Activated CD4-positive, alpha-beta memory T cell treated with anti-CD3 and anti-CD28 coated beads, Interleukin-2, amount 10 ng/mL, durations not matched to agents 7 days and 5 days (primary cell): Measurements from ENCODE around the gene PRKCSH. TPM values are rescaled to one million over a fixed set of nuclear protein-coding genes. Genes with fewer than 3 reads are reported as not detected.
"Not testable (repeated sequence)": the region's sequence is repeated elsewhere in the genome, so short reads cannot be mapped to it uniquely, and the experiment has no call there.

Experiments
- CTCF ChIA-PET: fragments of 350-600 bp; sonication (Branson Sonifier 250); formaldehyde crosslinking; loops from one replicate; lab custom pipeline; 2021; ENCODE audit warnings: antibody characterized with exemption, inconsistent platforms; lab: Charles Lee
- POLR2A ChIA-PET: fragments of 350-600 bp; sonication (Branson Sonifier 250); formaldehyde crosslinking; loops from one replicate; lab custom pipeline; 2021; ENCODE audit warnings: antibody characterized with exemption; lab: Charles Lee
- DNase-seq: peaks from one replicate; pipeline ENCODE4 v3.0.0-alpha.2; 2020
- H3K27ac Mint-ChIP-seq: one replicate; pipeline ENCODE4 v1.8.0; 2021; ENCODE audit warnings: mild to moderate bottlenecking, mixed read lengths
- H3K27me3 Mint-ChIP-seq: one replicate; pipeline ENCODE4 v1.8.0; 2021; ENCODE audit warnings: mixed read lengths
- H3K36me3 Mint-ChIP-seq: one replicate; pipeline ENCODE4 v1.8.0; 2021; ENCODE audit warnings: low read depth, mixed read lengths
- H3K4me1 Mint-ChIP-seq: one replicate; pipeline ENCODE4 v1.8.0; 2021; ENCODE audit warnings: mixed read lengths
- H3K4me3 Mint-ChIP-seq: one replicate; pipeline ENCODE4 v1.8.0; 2021; ENCODE audit warnings: mild to moderate bottlenecking, mixed read lengths
- H3K9me3 Mint-ChIP-seq: one replicate; pipeline ENCODE4 v1.8.0; 2021; ENCODE audit warnings: mixed read lengths
- total RNA-seq, 2 experiments: library from RNA; stranded (reverse); gene quantifications; one replicate each; pipeline ENCODE4 v1.2.3, GENCODE V29; 2021

PRKCSH gene
- total RNA-seq, 2 experiments from 2014 or later = 315 to 318 TPM

DNA sequence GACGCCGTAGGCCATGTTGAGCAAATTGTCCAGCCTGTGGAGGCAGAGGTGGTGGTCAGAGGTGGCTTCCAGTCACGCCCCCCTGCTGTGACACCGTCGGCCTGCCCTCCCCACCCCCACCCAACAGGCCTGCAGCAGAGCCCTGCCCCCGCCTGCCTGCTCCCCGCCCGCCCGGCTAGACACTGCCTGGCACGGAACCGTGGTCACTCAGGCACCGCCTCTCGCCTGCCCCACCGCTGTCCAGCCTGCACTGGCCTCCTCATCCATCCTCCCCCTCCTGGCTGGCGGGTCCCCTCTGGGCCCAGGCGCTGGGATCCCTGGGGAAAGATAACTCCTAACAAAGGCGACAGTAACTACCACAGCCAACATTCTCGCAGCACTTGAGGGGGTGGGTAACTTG, 21.7 kb downstream of the PRKCSH start:
- CTCF ChIA-PET = interaction anchor here (2.2 kb wide), 1 partner anchor 25 kb away, joined by 5 read pairs; no protein-coding TSS in a partner anchor

DNA sequence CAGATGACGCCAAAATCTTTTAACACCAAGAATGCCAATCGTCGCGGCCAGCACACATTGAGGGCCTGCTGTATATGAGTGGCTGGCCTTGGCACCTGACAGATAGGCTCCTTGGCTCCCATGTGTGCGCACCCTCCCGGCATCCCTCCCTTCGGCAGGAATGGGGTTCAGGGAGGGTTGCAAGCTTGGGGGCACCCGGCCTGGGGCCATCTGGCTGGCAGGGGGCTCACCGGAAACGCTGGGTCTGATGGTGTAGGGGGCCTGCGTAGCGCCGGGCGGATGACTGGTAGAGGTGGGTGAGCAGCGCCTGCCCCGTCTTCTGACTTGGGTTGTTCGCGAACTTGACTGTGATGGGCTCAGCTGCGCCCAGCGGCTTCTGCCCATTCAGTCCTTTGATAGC, 22.4 kb downstream of the PRKCSH start:
- Mint-ChIP-seq H3K4me1 (no peaks in the 10 kb centered on the region), H3K9me3 (no peaks in the 10 kb centered on the region), H3K4me3 (no peak overlapping the region), H3K27me3 (peaks cover 4% of the 10 kb centered on the region), H3K36me3 (no peaks in the 10 kb centered on the region), H3K27ac (no peak overlapping the region)
- ChIA-PET POLR2A (no interaction called here), CTCF (no interaction called here)
- no peak for DNase-seq

More for the DNA sequence above, 21.7 kb downstream of the PRKCSH start:
- H3K4me1 Mint-ChIP-seq = no peaks in the 10 kb centered on the region
- POLR2A ChIA-PET = no interaction called here
- no peaks in the 10 kb centered on the region for H3K36me3 Mint-ChIP-seq
- DNase-seq = no peak
- peaks cover 4% of the 10 kb centered on the region for H3K27me3 Mint-ChIP-seq
- no peak overlapping the region for H3K27ac Mint-ChIP-seq
- no peak overlapping the region for H3K4me3 Mint-ChIP-seq
- no peaks in the 10 kb centered on the region for H3K9me3 Mint-ChIP-seq

DNA sequence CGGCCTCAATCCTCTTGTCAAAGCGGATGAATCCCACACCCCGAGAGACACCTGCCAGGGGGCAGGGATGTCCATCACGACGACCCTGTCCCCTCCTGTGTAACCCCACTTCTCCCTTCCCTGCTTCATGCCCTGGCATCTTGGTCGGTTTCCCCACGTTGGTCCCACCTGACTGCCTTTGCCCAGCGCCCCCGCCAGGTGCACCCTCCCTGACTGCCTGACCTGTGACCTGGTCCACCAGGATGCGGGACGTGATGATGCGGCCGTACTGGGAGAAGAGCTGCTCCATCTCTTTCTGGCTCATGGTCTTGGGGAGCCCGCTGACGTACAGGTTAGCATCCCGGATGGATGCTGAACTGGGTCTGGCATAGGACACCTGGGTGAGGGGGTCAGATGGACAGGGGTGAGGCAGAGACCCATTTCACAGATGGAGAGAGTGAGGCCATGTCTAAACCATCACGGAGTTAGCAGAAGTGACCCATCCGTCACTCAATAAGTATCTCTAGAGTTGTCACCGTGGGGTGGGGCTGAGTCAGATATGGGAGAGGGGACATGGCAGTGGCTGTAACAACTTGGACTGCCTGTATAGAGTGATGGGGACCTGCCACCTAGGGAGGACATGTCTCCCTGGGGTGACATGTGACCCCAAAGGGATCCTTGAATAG, 22.9 kb downstream of the PRKCSH start:
- peaks cover 4% of the 10 kb centered on the region for H3K27me3 Mint-ChIP-seq
- H3K27ac Mint-ChIP-seq = no peak overlapping the region
- no peak overlapping the region for H3K4me3 Mint-ChIP-seq
- H3K9me3 Mint-ChIP-seq = no peaks in the 10 kb centered on the region
- no peaks in the 10 kb centered on the region for H3K4me1 Mint-ChIP-seq
- no peak for DNase-seq
- CTCF ChIA-PET = no interaction called here
- POLR2A ChIA-PET = interaction anchor here (0.8 kb wide), 1 partner anchor 24 kb away, joined by 3 read pairs; no protein-coding TSS in a partner anchor
- no peaks in the 10 kb centered on the region for H3K36me3 Mint-ChIP-seq

DNA sequence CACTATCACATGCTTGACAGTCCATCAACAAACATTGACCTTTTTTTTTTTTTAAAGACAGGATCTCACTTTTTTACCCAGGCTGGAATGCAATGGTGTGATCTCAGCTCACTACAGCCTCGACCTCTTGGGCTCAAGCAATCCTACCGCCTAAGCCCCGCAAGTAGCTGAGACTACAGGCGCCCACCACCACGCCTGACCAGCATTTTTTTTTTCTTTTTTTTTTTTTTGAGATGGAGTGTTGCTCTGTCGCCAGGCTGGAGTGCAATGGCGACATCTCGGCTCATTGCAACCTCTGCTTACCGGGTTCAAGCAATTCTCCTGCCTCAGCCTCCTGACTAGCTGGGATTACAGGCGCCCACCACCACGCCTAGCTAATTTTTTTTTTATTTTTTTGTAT, 23.5 kb downstream of the PRKCSH start:
- H3K36me3 Mint-ChIP-seq, H3K4me1 Mint-ChIP-seq, H3K27ac Mint-ChIP-seq, DNase-seq, H3K9me3 Mint-ChIP-seq, H3K4me3 Mint-ChIP-seq, H3K27me3 Mint-ChIP-seq: not testable (repeated sequence)
- ChIA-PET CTCF (interaction anchor here (1.0 to 1.1 kb wide), 2 partner anchors 9 to 24 kb away, joined by 4 to 5 read pairs; no protein-coding TSS in a partner anchor), POLR2A (interaction anchor here (0.8 kb wide), 1 partner anchor 24 kb away, joined by 3 read pairs; no protein-coding TSS in a partner anchor)

DNA sequence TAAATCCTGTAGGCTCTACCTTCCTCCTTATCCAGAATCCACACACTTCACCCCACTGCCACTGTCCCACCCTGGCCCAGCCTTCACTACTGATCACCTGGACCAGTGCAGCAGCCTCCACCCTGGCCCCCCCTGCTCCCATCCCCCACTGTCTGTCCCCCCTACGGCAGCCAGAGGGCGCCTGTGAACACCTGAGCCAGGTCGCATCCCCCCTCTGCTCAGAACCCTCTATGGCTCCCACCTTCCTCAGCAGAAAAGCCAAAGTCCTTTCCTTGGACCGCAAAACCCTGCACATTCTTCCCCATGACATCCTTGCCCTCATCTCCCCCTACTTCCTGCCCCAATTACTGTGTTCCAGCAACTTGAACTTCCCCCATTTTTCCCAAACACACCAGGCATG, 24.8 kb downstream of the PRKCSH start:
- Mint-ChIP-seq H3K4me1 (no peaks in the 10 kb centered on the region), H3K27me3 (peaks cover 4% of the 10 kb centered on the region), H3K9me3 (no peaks in the 10 kb centered on the region), H3K4me3 (no peak overlapping the region), H3K36me3 (no peaks in the 10 kb centered on the region), H3K27ac (no peak overlapping the region)
- peak; percentile 24 for DNase-seq
- POLR2A ChIA-PET = no interaction called here
- CTCF ChIA-PET = interaction anchor here (0.5 to 1.0 kb wide), 2 partner anchors 8 to 177 kb away, joined by 3 to 4 read pairs; no protein-coding TSS in a partner anchor

DNA sequence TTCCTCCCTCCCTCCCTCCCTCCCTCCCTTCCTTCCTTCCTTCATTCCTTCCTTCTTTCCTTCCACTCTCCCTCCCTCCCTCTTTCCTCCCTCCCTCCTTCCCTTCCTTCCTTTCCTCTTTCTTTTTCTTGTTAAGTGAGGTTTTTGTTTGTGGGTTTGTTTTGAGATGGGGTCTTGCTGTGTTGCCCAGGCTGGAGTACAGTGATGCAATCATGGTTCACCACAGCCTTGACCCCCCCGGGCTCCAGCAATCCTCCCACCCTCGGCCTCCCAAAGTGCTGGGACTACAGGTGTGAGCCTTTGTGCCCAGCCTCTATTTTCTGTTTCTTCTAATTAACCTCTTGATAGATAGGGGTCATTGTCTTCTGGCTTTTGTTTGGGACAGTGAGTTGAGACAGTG, 26.0 kb downstream of the PRKCSH start:
- CTCF ChIA-PET = interaction anchor here (0.7 to 1.0 kb wide), 2 partner anchors 9 to 21 kb away, joined by 3 to 4 read pairs; no protein-coding TSS in a partner anchor

DNA sequence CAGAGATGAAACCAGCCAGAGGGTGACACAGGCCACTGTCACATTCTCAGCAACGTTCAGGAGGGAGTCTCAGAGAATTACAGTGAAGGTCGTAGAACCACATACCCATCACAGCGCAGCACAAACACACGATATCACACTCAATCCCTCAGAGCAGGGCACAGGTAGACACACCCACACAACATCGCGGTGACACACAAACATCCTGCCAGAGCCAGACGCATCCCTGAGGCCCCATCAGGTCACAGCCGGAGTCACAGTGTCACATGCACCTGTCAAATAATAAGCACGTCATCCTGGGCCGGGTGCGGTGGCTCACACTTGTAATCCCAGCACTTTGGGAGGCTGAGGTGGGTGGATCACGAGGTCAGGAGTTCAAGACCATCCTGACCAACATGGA, 28.0 kb downstream of the PRKCSH start:
- no peaks in the 10 kb centered on the region for H3K36me3 Mint-ChIP-seq
- no peak overlapping the region for H3K4me3 Mint-ChIP-seq
- no peaks in the 10 kb centered on the region for H3K4me1 Mint-ChIP-seq
- H3K9me3 Mint-ChIP-seq = no peaks in the 10 kb centered on the region
- ChIA-PET POLR2A (no interaction called here), CTCF (no interaction called here)
- peaks cover 4% of the 10 kb centered on the region for H3K27me3 Mint-ChIP-seq
- H3K27ac Mint-ChIP-seq = no peak overlapping the region
- no peak for DNase-seq

More for the DNA sequence above, 26.0 kb downstream of the PRKCSH start:
- DNase-seq = no peak
- Mint-ChIP-seq H3K4me1 (no peaks in the 10 kb centered on the region), H3K36me3 (no peaks in the 10 kb centered on the region), H3K27ac (no peak overlapping the region), H3K27me3 (peaks cover 4% of the 10 kb centered on the region), H3K4me3 (no peak overlapping the region), H3K9me3 (no peaks in the 10 kb centered on the region)
- POLR2A ChIA-PET = no interaction called here

DNA sequence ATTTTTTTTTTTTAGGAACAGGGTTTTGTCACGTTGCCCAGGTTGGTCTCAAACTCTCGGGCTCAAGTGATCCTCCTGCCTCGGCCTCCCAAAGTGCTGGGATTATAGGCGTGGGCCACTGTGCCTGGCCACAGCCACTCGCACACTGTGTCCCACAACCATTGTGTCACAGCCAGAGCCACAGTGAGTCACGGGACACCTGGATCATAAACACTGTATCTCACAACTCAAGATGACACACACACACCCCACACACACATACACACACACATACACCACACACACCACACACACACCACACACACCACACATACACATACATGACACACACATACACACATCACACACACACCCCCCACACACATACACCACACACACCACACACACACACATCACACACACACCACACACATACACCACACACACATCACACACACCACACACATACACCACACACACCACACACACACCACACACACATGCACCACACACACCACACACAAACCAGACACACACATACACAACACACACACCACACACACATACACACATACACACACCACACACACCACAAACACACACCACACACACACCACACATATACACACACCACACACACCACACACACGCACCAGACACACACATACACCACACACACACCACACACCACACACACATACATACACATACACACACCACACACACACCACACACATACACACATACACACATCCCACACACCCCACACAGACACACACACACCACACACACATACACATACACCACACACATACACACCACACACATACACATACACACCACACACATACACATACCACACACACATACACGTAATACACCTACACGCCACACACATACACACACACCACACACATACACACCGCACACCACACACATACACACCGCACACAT, 29.2 kb downstream of the PRKCSH start:
- ChIA-PET CTCF (interaction anchor here (0.6 kb wide), 1 partner anchor 12 kb away, joined by 3 read pairs; no protein-coding TSS in a partner anchor), POLR2A (no interaction called here)
- no peaks in the 10 kb centered on the region for H3K9me3 Mint-ChIP-seq
- H3K4me3 Mint-ChIP-seq = no peak overlapping the region
- H3K4me1 Mint-ChIP-seq = no peaks in the 10 kb centered on the region
- no peak overlapping the region for H3K27ac Mint-ChIP-seq
- no peak for DNase-seq
- no peaks in the 10 kb centered on the region for H3K36me3 Mint-ChIP-seq
- H3K27me3 Mint-ChIP-seq = peaks cover 4% of the 10 kb centered on the region

DNA sequence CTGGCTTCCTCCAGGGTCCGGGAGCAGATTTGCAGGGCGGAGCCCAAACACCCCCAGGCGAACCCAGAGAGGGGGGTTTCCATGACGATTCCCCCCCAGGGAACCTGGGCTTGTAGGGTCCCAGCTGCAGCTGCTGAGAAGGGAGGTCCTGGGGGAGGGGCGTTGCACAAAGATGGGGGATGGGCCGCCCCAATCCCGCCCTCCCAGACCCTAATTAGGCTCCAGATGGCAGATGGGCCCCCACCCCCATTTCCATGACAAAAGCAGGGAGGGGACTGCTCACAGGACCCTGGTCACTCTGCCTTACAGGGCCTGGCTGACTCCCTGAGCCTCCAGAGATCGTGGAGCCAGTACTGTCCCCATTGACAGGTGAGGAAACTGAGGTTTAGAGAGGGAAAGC, 30.2 kb downstream of the PRKCSH start:
- H3K36me3 Mint-ChIP-seq = no peaks in the 10 kb centered on the region
- ChIA-PET CTCF (no interaction called here), POLR2A (no interaction called here)
- H3K4me3 Mint-ChIP-seq = no peak overlapping the region
- H3K27ac Mint-ChIP-seq = no peak overlapping the region
- no peaks in the 10 kb centered on the region for H3K4me1 Mint-ChIP-seq
- no peak for DNase-seq
- no peaks in the 10 kb centered on the region for H3K9me3 Mint-ChIP-seq
- H3K27me3 Mint-ChIP-seq = no peaks in the 10 kb centered on the region

DNA sequence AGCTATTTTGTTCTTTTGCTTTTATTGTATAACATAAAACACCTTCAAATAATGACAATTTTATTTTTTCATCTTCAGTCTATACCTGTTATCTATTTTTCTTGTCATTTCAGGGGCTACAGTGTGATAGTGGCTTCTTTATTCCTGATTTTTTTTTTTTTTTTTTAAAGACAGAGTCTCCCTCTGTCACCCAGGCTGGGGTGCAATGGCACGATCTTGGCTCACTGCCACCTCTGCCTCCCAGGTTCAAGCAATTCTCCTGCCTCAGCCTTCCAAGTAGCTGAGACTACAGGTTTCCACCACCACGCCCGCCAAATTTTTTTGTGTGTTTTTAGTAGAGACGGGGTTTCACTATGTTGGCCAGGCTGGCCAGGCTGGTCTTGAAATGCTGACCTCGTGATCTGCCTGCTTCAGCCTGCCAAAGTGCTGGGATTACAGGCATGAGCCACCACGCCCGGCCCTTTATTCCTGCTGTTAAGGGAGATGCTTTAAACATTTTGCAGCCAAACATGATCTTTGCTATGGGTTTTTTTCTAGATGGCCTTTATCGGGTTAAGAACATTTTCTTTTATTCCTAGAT, 32.9 kb downstream of the PRKCSH start:
- H3K27me3 Mint-ChIP-seq, H3K36me3 Mint-ChIP-seq, POLR2A ChIA-PET, H3K4me3 Mint-ChIP-seq, H3K9me3 Mint-ChIP-seq, DNase-seq, H3K4me1 Mint-ChIP-seq, H3K27ac Mint-ChIP-seq: not testable (repeated sequence)
- CTCF ChIA-PET = interaction anchor here (1.2 kb wide), 1 partner anchor 9 kb away, joined by 4 read pairs; no protein-coding TSS in a partner anchor

DNA sequence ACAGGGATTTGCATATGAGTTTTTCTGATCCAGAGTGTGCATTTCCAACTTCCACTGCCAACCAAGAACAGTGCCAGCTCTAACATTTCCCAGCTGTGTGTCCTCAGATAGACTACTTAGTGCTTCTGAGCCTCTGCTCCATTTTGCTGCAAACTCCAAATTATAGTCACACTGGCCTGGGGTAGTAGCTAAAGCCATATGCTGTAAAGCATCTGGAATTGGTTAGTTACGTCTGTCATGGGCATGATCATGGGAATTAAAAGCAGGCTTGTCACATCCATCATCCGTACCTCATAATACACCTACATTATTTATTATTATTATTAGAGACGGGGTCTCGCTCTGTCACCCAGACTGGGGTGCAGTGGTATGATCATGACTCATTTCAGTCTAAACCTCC, 38.3 kb downstream of the PRKCSH start:
- no peaks in the 10 kb centered on the region for H3K9me3 Mint-ChIP-seq
- H3K36me3 Mint-ChIP-seq = no peaks in the 10 kb centered on the region
- no peak overlapping the region for H3K4me3 Mint-ChIP-seq
- no peak for DNase-seq
- no peaks in the 10 kb centered on the region for H3K4me1 Mint-ChIP-seq
- peaks cover 30% of the 10 kb centered on the region for H3K27me3 Mint-ChIP-seq
- ChIA-PET POLR2A (interaction anchor here (1.1 kb wide), 1 partner anchor 39 kb away, joined by 3 read pairs; the partner anchor contains the start of genes ODAD3 and PRKCSH), CTCF (interaction anchor here (0.6 to 1.0 kb wide), 2 partner anchors 18 to 21 kb away, joined by 3 read pairs; no protein-coding TSS in a partner anchor)
- H3K27ac Mint-ChIP-seq = no peak overlapping the region

DNA sequence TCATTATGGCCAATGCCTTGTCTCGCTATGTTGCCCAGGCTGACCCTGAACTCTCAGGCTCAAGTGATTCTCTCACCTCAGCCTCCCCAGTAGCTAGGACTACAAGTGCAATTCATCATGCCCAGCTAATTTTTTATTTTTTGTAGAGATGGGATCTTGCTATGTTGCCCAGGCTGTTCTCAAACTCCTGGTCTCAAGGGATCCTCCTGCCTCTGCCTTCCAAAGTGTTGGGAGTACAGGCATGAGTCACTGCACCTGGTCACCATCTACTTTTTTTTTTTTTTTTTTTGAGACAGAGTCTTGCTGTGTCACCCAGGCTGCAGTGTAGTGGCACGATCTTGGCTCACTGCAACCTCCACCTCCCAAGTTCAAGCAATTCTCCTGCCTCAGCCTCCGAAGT, 39.9 kb downstream of the PRKCSH start:
- CTCF ChIA-PET, POLR2A ChIA-PET: not testable (repeated sequence)

More for the DNA sequence above, 39.9 kb downstream of the PRKCSH start:
- peaks cover 35% of the 10 kb centered on the region for H3K27me3 Mint-ChIP-seq
- H3K36me3 Mint-ChIP-seq, H3K27ac Mint-ChIP-seq, H3K4me1 Mint-ChIP-seq, H3K9me3 Mint-ChIP-seq, H3K4me3 Mint-ChIP-seq, DNase-seq: not testable (repeated sequence)
